Astrocyte of the spinal cord (primary cell): Measurements from ENCODE around the gene GATAD2B.

Experiments used
- DNase-seq: peaks from one replicate; pipeline ENCODE4 v3.0.0; 2011; ENCODE audit warnings: low read depth, low spot score
- H3K4me3 ChIP-seq: 2 replicates; pipeline ENCODE4 v1.5.1; 2011; ENCODE audit warnings: low read depth, mild to moderate bottlenecking, low read length, moderate library complexity
- in situ Hi-C: cut with HindIII; loops from 2 replicates; pipeline ENCODE4 v1.10.0; 2017; ENCODE audit warnings: low sequenced_read_pairs
- TF ChIP-seq, protein P1 (sequence below): IDR thresholded peaks from 2 replicates; pipeline ENCODE4 v1.5.1; 2012; ENCODE audit warnings: low read depth, mild to moderate bottlenecking, low read length, inconsistent platforms

Gene GATAD2B

DNA sequence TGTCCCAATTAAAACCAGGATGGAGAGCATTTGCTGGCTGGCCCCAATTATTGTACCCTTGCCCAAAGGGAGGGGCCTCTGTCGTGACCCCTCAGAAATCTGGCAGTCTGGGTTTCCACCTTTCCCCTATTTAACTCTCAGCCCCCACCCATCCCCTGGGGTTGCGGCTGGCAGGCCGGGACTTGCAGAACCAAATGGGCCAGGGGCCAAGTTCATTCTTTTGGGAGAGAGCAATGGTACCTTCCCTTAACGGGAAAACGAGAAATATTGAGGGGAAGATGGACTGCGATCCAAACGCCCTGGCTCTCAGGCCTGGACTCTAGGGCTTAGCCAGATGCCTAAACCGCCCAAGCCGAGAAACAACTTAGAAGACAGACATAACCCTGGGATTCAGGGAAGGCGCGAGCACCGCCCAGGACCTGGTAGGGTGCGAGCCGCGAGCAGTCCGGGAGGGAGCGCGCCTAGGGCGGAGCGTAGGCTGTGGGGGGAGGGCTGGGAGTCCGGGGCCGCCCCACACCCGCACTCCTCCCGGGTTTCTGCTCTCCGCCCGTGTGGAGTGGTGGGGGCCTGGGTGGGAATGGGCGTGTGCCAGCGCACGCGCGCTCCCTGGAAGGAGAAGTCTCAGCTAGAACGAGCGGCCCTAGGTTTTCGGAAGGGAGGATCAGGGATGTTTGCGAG is 147.9 kb downstream of the GATAD2B start, which contains the start of gene SLC27A3:
Gene SLC27A3, plus strand, starts transcription at position 628 of the 678 bp plus-strand sequence. CDS start 91 bp downstream, outside the sequence.
- TF ChIP-seq, protein P1, sequence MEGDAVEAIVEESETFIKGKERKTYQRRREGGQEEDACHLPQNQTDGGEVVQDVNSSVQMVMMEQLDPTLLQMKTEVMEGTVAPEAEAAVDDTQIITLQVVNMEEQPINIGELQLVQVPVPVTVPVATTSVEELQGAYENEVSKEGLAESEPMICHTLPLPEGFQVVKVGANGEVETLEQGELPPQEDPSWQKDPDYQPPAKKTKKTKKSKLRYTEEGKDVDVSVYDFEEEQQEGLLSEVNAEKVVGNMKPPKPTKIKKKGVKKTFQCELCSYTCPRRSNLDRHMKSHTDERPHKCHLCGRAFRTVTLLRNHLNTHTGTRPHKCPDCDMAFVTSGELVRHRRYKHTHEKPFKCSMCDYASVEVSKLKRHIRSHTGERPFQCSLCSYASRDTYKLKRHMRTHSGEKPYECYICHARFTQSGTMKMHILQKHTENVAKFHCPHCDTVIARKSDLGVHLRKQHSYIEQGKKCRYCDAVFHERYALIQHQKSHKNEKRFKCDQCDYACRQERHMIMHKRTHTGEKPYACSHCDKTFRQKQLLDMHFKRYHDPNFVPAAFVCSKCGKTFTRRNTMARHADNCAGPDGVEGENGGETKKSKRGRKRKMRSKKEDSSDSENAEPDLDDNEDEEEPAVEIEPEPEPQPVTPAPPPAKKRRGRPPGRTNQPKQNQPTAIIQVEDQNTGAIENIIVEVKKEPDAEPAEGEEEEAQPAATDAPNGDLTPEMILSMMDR, result no peak
- H3K4me3 ChIP-seq, result peak within 1 kb of the TSS; percentile 53
- DNase-seq, result peak; percentile 43
- in situ Hi-C loops, result no loop called here

DNA sequence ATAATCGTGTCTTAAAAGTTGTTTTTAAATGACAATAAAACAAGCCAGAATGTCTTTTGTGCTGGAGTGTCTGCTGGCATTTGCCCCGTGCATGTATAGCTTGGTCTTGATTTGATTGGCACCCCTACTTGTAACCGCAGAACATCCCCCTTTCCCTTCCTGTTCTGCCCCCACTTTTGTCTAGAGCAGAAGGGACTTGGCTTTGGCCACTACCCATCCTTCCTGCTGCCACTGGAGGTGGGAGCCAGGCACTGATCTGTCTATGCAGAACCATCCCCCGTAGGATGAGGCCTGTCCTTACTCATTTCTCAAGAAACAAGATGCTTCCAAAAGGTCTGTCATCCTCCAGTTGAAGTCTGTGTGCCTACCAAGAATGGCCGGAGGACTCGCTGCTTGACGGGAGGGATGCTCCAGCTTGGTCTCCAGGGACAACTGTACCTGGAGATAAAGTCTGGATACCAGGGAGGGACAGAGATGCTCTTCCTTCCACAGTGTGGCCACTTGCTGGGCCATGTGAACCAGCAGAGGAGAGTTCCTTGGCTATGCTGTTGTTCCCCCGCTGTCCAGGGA is 148.7 kb downstream of the GATAD2B start:
- in situ Hi-C loops, result no loop called here
- no peak for DNase-seq
- H3K4me3 ChIP-seq, result no peak overlapping the region
- TF ChIP-seq, protein P1, result no peak

DNA sequence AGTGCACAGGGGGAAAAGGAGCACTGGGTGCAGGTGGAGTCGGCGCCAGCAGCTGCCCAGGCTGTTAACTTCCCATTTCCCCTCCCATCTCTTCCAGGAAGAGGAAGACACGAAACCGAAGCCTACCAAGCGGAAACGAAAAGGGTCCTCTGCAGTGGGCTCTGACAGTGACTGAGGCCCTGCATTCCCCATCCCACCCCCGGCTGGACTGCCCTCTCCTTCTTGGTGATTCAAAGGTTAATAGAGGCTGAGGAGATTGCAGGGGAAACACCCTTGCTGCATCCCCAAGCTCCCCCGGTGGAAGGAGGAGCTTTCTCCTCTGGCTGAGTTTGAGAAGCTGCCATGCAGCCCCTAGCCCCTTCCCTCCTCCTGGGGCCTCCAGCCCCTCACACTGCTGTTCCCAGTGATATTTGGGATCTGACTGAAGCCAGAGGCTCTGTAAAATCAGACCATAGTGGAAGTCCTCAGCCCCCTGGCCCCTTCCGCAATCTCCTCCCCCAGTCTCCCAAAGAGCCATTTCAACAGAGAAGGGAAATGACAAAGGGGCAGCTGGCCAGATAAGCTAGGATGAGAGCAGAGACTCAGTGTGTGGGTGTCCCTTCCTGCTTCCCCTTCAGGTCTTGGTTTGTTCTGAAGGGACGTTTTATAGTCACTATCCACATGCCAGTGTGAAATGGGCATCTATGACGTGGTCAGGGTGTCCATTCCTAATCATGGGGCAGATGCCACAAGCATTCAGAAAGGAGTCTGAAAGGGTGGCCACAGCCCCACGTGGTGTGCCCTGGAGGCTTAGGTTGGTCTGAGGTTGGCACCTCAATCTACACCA is 149.5 kb downstream of the GATAD2B start:
- DNase-seq, result no peak
- no peak overlapping the region for H3K4me3 ChIP-seq
- TF ChIP-seq, protein P1, result no peak
- in situ Hi-C loops, result no loop called here

DNA sequence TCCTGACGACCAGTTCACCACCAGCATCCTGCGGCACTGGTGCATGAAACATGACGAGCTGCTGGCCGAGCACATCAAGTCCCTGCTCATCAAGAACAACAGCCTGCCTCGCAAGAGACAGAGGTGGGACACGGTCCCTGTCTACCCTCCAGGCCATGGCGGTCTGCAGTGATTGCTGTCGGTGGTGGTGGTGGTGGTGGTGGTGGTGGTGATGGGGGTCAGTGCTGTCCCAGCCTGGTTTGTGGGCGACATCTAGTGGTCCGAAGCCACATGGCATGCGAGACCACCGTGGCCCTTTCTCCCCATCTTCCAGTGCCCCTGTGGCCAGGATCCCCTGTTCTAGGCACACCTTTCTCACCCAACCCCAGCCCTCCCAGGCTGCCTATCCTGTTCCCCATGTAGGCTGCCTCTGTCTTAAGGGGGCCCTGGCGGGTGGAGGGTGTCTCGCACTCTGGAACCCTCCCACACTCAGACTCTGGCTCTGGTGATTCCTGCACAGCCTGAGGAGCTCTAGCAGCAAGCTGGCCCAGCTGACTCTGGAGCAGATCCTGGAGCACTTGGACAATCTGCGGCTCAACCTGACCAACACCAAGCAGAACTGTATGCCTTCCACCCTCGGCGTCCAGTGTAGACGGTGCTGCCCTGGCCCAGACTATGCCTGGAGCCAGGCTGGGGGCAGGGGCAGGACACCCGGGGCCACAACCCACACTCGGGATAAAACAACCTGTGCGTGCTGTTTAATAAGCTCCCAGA is 150.8 kb downstream of the GATAD2B start:
- TF ChIP-seq, protein P1, result peak; percentile 59
- no peak for DNase-seq
- no peak overlapping the region for H3K4me3 ChIP-seq

DNA sequence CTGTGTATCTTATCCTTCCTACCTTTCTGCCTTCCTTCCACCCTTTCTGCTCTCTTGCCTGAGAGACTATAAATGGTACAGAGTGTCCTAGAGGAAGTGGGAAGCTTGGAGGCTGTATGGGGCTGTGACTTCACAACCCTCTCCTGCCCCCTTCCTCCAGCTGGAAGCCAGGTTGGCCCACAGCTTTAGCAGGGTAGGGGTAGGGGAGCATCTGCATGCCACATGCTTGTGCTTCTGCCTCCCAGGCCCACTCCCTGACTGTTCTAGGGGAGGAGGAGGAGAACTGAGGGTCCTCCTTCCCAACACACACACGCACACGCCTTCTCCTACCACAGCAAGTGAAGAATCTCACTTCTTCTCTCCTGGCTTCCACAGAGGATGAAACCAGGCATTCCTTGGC is 151.5 kb downstream of the GATAD2B start:
- TF ChIP-seq, protein P1, result no peak
- in situ Hi-C loops, result no loop called here
- no peak for DNase-seq
- H3K4me3 ChIP-seq, result no peak overlapping the region

More for the DNA sequence above, 150.8 kb downstream of the GATAD2B start:
- in situ Hi-C loops, result no loop called here

DNA sequence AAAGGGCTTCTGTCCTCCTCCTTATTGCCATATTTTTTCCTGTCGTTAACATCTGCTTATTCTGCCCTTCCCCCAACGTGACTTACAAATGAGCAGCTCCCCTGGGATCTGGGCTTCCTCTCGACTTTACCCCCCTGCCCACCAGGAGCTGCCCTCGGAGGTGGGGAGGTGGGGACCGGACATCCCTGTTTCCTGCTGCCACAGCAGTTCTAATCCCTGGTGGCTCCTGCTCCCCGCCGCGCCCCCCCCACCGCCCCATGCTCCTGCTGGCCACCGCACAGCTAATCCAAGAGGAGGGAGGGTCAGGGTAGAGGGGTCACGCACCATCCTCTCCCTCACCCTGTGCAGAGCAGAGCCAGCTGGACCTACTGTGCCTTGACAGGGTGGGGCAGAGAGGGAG is 152.0 kb downstream of the GATAD2B start:
- H3K4me3 ChIP-seq, result no peak overlapping the region
- TF ChIP-seq, protein P1, result no peak
- in situ Hi-C loops, result no loop called here
- DNase-seq, result no peak
